ENCODE results near the gene PLEKHG5.
"Not testable (repeated sequence)": the region's sequence is repeated elsewhere in the genome, so short reads cannot be mapped to it uniquely, and the experiment has no call there.

Gene PLEKHG5

GRCh38 chr1:6461538-6462411 lies 29.7 kb downstream of the PLEKHG5 start:
- DNase-seq = no peak

DNA sequence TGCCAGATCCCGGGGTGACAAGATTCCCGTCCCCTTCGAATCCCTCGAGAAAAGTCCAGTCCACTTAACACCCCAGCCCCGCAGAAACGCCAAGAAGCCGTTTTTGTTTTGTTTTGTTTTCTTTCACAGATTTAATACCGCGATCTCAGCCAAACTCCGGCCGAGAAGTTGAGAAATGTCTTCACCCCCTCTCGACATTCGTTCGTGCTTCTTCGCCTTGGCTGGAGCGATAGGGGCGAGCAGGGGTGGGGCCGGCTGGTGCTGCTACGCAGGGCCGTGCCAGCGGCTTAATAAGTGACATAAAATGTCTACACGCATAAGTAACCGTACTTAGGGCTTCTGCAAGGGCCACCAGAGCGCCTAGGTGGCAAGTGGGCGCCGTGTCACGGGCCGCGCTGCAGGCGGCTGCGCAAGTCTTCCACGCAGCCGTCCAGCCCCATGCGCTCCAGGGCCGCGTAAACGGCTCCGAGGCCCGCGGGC lies 30.4 kb downstream of the PLEKHG5 start:
- DNase-seq = no peak

DNA sequence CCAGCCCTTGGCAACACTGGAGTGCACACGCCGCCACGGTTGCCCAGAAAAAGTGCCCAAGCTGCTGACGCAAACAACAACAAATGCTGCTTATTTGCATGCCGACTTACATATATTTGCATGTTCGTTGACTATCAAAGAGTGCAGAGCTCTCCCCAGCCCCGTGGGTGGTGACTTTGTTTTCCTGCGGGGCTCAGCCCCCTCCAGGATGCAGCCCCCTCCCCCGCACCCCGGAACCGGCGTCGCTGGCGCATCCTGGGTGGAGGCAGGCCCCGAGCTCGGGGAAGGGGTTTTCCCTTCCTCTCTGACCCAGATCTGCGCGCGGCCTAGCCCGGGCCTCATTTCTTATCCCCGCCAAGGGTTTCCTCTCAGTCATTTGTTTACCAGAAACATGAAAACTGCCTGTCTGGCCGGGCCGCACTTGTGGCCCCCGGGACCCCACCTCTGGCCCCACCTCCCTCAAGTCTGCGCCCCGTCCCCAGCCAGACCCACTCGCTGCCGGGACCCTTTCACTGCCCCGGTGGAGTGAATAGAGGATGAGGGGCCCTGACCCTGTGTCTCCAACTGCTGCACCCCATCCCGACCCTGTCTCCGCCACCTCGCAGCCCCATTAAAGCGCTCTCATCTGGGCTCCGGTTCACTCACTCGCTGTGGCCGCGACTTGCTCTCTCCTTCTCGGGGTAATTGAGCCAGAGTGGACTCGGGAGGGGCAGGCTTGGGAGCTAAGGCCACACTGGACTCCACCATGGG lies 31.0 kb downstream of the PLEKHG5 start:
- no peak for DNase-seq

DNA sequence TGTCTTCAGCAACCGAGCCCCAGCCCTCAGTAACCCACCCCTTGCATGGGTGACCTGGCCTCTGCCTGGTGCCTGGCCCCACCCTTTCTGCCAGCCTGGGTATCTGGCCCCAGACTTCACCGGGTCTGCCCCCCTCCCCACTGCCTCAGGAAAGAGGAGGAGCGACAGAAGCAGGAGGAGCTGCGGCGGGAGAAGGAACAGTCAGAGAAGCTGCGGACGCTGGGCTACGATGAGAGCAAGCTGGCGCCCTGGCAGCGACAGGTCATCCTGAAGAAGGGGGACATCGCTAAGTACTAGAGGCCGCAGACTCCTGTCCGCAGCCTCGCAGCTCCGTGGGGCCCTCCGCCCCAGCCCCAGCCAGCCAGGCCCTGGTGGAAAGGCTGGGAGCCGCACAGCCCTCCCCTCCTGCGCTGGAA lies 31.6 kb downstream of the PLEKHG5 start:
- DNase-seq = no peak

- no peak for DNase-seq
Measured at GRCh38 chr1:6456800-6457466, 34.5 kb downstream of the PLEKHG5 start.

DNA sequence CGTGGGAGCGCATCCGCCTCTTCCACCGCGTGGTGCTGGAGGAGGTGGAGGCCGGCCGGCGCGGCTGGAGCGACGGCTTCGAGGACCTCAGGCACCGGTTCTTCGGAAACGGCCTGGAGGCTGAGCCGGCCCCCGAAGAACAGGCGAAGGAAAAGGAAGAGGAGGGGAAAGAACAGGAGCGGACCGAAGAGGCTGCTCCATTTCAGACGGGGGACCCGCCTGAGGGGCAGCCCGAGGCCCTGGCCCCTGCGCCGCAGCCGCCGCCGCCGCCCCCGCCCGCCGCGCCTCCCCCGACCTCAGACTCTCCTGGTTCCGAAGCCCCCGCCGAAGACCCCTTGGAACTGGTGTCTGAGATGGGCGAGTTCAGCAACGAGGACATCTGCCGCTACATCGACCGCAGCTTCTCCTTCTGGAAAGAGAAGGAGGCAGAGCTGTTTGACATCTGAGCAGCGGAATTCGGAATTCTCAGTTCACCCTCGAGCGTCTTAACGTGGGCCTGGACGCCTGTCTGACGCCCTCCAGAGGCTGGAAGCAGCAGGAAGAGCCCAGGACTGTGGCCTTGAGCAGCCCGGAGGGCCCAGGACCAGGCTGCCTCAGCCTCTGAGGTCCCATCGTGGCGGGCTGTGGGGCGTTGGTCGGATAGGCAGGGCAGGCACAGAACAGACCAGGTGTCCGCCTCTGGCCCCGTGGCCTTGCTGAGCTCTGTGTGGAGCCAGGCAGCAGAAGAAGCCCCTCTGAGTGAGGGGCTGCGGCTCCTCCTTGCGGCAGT lies 35.5 kb downstream of the PLEKHG5 start:
- DNase-seq = not testable (repeated sequence)

- DNase-seq = no peak
Measured at GRCh38 chr1:6454856-6455751, 36.4 kb downstream of the PLEKHG5 start.

- DNase-seq = not testable (repeated sequence)
Measured at GRCh38 chr1:6453895-6454855, 37.3 kb downstream of the PLEKHG5 start.

DNA sequence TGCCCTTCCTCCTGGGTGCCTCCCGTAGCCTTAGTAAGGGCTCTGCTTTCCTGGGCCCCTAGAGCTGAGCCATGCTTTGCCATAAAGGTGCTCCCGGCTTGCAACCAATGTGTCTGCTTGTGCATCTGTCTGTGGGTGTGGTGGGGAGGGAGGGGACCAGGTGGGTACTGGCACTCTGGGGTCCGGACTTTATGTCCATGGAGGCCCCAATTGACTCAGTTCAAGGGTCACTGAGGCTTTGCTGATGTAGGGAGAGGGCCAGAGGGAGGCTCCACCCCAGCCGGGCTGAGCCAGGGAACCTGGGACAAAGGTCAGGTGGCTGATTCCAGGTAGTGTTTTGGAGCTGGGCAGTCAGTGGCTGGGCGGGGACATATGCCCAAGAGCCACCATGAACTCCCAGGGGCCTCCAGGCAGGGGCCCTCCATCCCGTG lies 40.5 kb downstream of the PLEKHG5 start:
- DNase-seq = no peak

- DNase-seq = not testable (repeated sequence)
Measured at GRCh38 chr1:6450486-6450885, 41.0 kb downstream of the PLEKHG5 start.

- DNase-seq = no peak
Measured at GRCh38 chr1:6450005-6450450, 41.4 kb downstream of the PLEKHG5 start.

DNA sequence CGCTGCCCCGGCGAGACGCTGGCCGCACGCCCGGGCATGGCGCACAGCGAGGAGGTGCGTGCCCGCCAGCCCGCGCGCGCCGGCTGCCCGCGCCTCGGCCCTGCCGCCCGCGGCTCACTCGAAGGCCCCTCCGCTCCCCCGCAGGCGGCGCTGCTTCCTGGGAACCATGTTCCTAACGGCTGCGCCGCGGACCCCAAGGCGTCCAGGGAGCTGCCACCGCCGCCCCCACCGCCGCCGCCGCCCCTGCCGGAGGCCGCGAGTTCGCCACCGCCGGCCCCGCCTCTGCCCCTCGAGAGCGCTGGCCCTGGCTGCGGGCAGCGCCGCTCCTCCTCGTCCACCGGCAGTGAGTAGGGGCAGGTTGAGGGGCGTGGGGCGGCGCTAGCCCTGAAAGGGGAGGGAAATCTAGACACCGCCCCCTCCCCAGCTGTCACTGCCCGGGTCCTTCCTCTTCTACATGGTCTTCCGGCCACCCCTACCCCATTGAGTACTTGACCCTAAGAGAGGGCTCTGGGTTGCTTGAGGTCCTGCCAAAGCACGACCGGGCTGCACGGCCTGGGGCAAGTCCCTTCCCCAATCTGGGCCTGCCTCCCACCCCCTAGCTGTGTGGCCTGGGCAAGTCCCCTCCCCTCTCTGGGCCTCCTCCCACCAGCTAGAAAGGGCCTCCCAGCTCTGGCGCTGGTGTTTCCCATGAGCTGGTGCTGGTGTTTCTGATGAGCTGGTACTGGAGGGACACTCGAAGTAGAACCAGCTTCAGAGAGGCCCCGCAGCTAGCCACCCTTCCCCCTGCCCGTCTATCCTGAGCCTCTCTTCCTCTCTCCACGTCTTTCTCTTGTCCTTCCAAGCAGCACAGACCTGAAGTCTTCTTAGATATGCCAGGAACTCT lies 42.5 kb downstream of the PLEKHG5 start:
- peak; percentile 37 for DNase-seq

GRCh38 chr1:6447818-6448748 lies 43.4 kb downstream of the PLEKHG5 start:
- DNase-seq = peak; percentile 96

DNA sequence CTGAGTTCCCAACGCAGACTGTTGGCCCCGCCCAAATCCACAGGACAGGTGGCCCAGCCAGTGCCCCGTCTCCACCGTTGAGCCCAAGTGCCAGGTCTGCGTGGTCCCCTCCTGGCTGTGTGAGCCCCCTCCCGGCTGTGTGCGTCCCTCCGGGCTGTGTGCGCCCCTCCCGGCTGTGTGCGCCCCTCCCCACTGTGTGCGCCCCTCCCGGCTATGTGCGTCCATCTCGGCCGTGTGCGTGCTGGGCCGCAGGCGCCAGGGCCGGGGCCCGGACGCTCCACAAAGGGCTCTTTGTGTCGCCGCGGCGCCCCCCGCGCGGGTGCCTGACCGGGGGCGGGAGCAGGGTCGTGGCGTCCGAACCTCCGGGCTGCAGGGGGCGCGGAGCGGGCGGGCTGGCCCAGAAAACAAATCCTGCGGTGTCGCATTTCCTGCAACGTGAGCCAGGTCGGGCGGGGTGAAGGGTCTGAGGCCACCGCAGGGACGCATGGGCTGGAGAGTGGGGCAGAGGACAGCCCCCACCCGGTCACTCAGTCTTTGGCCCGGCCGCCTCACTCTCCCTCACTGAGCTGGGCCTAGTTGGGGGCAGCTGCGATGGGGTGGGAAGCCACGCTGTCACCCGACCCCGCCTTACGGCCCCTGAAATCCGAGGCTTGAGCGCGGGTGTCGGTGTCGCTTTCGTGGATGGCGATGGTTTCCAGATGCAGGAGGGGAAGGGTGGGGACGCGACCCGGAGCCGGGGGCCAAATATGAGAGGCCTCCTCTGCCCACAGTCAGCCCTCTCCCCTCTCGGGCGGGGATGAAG lies 44.2 kb downstream of the PLEKHG5 start:
- peak; percentile 67 for DNase-seq

DNA sequence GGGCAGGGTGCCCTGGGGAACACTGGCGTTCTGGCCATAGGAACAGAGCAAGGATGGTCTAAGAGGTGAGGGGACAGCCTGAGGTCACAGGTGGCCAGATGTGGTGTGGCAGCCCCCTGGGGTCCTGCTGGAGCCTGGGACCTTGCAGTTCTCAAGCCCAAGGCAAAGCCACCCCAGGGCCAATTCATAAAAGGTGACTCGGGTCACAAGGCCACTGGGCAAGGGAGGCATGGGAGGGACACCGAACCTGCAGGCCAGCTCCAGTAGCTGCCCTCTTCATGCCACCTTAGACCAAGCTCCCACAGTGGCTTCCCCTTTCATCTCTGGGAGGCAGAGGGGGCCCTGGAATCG lies 44.8 kb downstream of the PLEKHG5 start:
- no peak for DNase-seq

DNA sequence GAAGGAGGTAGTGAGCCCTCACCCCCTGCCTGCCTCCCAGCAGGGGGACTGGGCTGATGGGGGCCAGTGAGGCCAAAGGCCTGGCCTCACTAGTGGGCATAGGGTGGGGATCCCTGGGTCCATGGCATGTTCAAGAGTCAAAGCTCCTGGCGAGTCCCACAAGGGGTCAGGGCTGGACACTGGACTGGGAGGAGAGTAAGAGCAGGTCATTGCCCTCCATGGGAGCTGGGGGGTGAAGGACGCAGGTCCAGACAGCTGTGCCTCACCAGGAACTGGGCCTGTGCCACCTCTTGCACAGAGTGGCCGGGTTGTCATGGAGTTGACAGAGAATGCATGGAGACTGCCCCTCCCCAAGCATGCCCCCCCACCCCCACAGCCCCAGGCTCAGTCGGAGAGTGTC lies 45.5 kb downstream of the PLEKHG5 start:
- not testable (repeated sequence) for DNase-seq
